Esophagus muscularis mucosa (tissue), 3 donors: Measurements from ENCODE around the gene NTSR2.

Experiments used
- CTCF ChIP-seq, 3 experiments: fragments of 200-600 bp in 2 of 3; fragments of 450-650 bp in 1 of 3; sonication (generic) in 2 of 3; IDR thresholded peaks; one replicate each; pipeline ENCODE4 v1.5.1; 2017 to 2019; ENCODE audit warnings: antibody characterized with exemption in 3 of 3, mild to moderate bottlenecking in 2 of 3, moderate library complexity in 1 of 3
- EP300 ChIP-seq: sonication (generic); formaldehyde crosslinking; IDR thresholded peaks from one replicate; pipeline ENCODE4 v1.6.1; 2017; ENCODE audit warnings: antibody characterized with exemption

GRCh38 chr2:11657646-11658045, 12.3 kb downstream of the NTSR2 start:
- TF ChIP-seq CTCF (IDR thresholded peaks at IDR 0.05) (no peak), EP300 (no peak)
